K562 (cell line): ENCODE results near the gene ZNF565.

Experiments used
- CEBPG ChIP-seq, 3 experiments: fragments of 200-800 bp in 1 of 3; sonication (Bioruptor generic) in 1 of 3; sonication (generic) in 1 of 3; formaldehyde crosslinking in 1 of 3; IDR thresholded peaks in 2 of 3; conservative IDR thresholded peaks in 1 of 3; 2 replicates each; pipeline versions ENCODE4 v1.6.1 to v1.8.0; 2016 to 2022; ENCODE audit warnings: missing compliant biosample characterization in 2 of 3, missing genetic modification characterization in 2 of 3, mild to moderate bottlenecking in 1 of 3, missing genetic modification reagents in 1 of 3
- FIP1L1 ChIP-seq: fragments of 200-400 bp; formaldehyde crosslinking; IDR thresholded peaks from 2 replicates; pipeline ENCODE4 v1.6.1; 2018; ENCODE audit warnings: mild to moderate bottlenecking, low read depth, low read length; ENCODE audit not compliant: poor library complexity, severe bottlenecking
- GTF2B ChIP-seq: IDR thresholded peaks from 2 replicates; pipeline ENCODE4 v1.6.1; 2011; ENCODE audit not compliant: insufficient read length; ENCODE audit errors: extremely low read depth
- MEF2D ChIP-seq: conservative IDR thresholded peaks from 2 replicates; pipeline ENCODE4 v1.6.1; 2016; ENCODE audit warnings: low read depth, missing genetic modification characterization, missing compliant biosample characterization
- POLR2A ChIP-seq: fragments of 450-650 bp; conservative IDR thresholded peaks from 2 replicates; pipeline ENCODE4 v1.6.1; 2016
- THRA ChIP-seq: fragments of 450-650 bp; IDR thresholded peaks from 2 replicates; pipeline ENCODE4 v1.6.1; 2017; ENCODE audit warnings: mild to moderate bottlenecking, moderate library complexity
- XRCC5 ChIP-seq: fragments of 200-400 bp; formaldehyde crosslinking; IDR thresholded peaks from 2 replicates; pipeline ENCODE4 v1.6.1; 2017; ENCODE audit warnings: low read depth, mild to moderate bottlenecking, low read length

GRCh38 chr19:36150586-36150985, 63.9 kb downstream of the ZNF565 start:
- TF ChIP-seq THRA (no peak), MEF2D (tag) (no peak), GTF2B (no peak), XRCC5 (no peak), CEBPG (CRISPR knock-in tag; IDR thresholded peaks at IDR 0.05) (no peak), CEBPG (tag; conservative IDR thresholded peaks at IDR 0.05 in 1 of 2, IDR thresholded peaks at IDR 0.05 in 1 of 2) (no peak), POLR2A (no peak), FIP1L1 (no peak)
